ENCODE results near the gene GPR148. TPM values are rescaled to one million over a fixed set of nuclear protein-coding genes. Genes with fewer than 3 reads are reported as not detected.

Gene GPR148
- total and polyA plus RNA-seq, 2 experiments from 2014 or later, result 0.16 TPM; not detected in 1

GRCh38 chr2:130740671-130741070, 11.8 kb downstream of the GPR148 start:
- ATAC-seq, result peak; percentile 21; the same call in 2 of the 3 replicates
- peaks cover 13% of the 10 kb centered on the region for H3K4me1 Mint-ChIP-seq
- no peaks in the 10 kb centered on the region for H3K36me3 Mint-ChIP-seq (ENCODE audit: low read depth)

More at GRCh38 chr2:130740671-130741070, 11.8 kb downstream of the GPR148 start:
- Histone ChIP-seq H3K4me3 (no peak overlapping the region), H4K20me1 (replicated peaks; ENCODE audit: insufficient read depth) (no peaks in the 10 kb centered on the region), H2AFZ (peak overlapping the region; percentile 90; the same call in 1 of the 2 replicates), H3K27ac (ENCODE audit: low read depth) (no peak overlapping the region), H3K36me3 (ENCODE audit: insufficient read depth) (no peaks in the 10 kb centered on the region), H3K4me2 (no peak overlapping the region), H3F3A (replicated peaks; ENCODE audit: low read depth) (no peaks in the 10 kb centered on the region), H3K9me2 (ENCODE audit: insufficient read depth) (no peaks in the 10 kb centered on the region), H3K79me2 (replicated peaks; ENCODE audit: insufficient read depth) (no peaks in the 10 kb centered on the region), H3K27me3 (ENCODE audit: insufficient read depth) (no peaks in the 10 kb centered on the region), H3K4me1 (ENCODE audit: insufficient read depth) (no peaks in the 10 kb centered on the region)
- Mint-ChIP-seq H3K27me3 (ENCODE audit: insufficient read depth, low read depth, poor library complexity) (peaks cover 2% of the 10 kb centered on the region), H3K27ac (no peak overlapping the region), H3K4me3 (no peak overlapping the region), H3K9me3 (no peaks in the 10 kb centered on the region)
- DNase-seq (ENCODE audit: low spot score), result peak; percentile 8
- TF ChIP-seq STAT1 (IDR thresholded peaks at IDR 0.05; ENCODE audit: unreplicated experiment) (no peak), ZNF462 (CRISPR knock-in tag; IDR thresholded peaks at IDR 0.05) (no peak), POLR2AphosphoS5 (IDR thresholded peaks at IDR 0.05; ENCODE audit: low read depth) (no peak), CREB1 (CRISPR knock-in tag; IDR thresholded peaks at IDR 0.05; ENCODE audit: low read depth) (no peak), CTCF (conservative IDR thresholded peaks at IDR 0.05; ENCODE audit: low read depth in 2 of 2) (no peak), NANOG (IDR thresholded peaks at IDR 0.05; ENCODE audit: borderline replicate concordance) (no peak), JUNB (IDR thresholded peaks at IDR 0.05; ENCODE audit: unreplicated experiment) (no peak), ETS1 (IDR thresholded peaks at IDR 0.05) (no peak), ZNF114 (CRISPR knock-in tag; IDR thresholded peaks at IDR 0.05) (no peak), EZH2 (IDR thresholded peaks at IDR 0.05; ENCODE audit: low read depth, unreplicated experiment) (no peak), ZNF331 (CRISPR knock-in tag; IDR thresholded peaks at IDR 0.05; ENCODE audit: low read depth) (no peak), EZH2phosphoT487 (IDR thresholded peaks at IDR 0.05; ENCODE audit: unreplicated experiment) (no peak)
- TF ChIP-seq, protein P1, sequence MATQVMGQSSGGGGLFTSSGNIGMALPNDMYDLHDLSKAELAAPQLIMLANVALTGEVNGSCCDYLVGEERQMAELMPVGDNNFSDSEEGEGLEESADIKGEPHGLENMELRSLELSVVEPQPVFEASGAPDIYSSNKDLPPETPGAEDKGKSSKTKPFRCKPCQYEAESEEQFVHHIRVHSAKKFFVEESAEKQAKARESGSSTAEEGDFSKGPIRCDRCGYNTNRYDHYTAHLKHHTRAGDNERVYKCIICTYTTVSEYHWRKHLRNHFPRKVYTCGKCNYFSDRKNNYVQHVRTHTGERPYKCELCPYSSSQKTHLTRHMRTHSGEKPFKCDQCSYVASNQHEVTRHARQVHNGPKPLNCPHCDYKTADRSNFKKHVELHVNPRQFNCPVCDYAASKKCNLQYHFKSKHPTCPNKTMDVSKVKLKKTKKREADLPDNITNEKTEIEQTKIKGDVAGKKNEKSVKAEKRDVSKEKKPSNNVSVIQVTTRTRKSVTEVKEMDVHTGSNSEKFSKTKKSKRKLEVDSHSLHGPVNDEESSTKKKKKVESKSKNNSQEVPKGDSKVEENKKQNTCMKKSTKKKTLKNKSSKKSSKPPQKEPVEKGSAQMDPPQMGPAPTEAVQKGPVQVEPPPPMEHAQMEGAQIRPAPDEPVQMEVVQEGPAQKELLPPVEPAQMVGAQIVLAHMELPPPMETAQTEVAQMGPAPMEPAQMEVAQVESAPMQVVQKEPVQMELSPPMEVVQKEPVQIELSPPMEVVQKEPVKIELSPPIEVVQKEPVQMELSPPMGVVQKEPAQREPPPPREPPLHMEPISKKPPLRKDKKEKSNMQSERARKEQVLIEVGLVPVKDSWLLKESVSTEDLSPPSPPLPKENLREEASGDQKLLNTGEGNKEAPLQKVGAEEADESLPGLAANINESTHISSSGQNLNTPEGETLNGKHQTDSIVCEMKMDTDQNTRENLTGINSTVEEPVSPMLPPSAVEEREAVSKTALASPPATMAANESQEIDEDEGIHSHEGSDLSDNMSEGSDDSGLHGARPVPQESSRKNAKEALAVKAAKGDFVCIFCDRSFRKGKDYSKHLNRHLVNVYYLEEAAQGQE (IDR thresholded peaks at IDR 0.05; ENCODE audit: unreplicated experiment), result no peak

Data from GM23338 (cell line).